ENCODE results near the gene DPPA2.

DNA sequence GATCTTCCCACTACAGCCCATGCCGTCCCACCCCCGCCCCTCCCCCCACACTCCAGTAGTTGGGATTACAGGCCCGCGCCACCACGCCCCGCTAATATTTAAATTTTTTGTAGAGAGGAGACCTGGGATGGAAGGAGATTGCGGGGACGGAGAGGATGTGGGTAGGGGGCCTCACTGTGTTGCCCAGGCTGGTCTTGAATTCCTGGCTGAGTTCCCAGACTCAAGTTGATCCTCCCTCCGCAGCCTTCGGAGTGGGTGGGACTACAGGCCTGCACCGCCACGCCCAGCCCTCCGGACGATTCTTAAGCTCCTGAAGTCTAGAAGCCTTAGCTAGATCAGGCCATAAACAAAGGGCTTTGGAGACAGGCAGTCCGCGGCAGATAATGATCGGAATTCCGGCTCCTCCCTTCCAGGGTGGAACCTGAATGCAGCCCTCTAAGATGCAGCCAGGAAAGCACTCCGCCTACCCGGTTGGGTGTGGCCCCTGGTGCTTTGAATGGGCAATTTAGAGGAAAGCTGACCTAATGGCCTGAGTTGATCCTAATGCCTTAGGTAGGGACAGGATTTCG, at the start of gene DPPA2:
- TF ChIP-seq, protein P1, sequence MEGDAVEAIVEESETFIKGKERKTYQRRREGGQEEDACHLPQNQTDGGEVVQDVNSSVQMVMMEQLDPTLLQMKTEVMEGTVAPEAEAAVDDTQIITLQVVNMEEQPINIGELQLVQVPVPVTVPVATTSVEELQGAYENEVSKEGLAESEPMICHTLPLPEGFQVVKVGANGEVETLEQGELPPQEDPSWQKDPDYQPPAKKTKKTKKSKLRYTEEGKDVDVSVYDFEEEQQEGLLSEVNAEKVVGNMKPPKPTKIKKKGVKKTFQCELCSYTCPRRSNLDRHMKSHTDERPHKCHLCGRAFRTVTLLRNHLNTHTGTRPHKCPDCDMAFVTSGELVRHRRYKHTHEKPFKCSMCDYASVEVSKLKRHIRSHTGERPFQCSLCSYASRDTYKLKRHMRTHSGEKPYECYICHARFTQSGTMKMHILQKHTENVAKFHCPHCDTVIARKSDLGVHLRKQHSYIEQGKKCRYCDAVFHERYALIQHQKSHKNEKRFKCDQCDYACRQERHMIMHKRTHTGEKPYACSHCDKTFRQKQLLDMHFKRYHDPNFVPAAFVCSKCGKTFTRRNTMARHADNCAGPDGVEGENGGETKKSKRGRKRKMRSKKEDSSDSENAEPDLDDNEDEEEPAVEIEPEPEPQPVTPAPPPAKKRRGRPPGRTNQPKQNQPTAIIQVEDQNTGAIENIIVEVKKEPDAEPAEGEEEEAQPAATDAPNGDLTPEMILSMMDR (conservative IDR thresholded peaks at IDR 0.05; ENCODE audit: low read length), result no peak
- TF ChIP-seq EZH2phosphoT487 (IDR thresholded peaks at IDR 0.05; ENCODE audit: borderline replicate concordance), result no peak
